GM21723 (cell line): ENCODE measurements around the gene PLIN4.

ENCODE experiments used
- ATAC-seq: cut with Tn5 transposase; IDR thresholded peaks from one replicate; pipeline ENCODE4 v1.9.1; 2021; ENCODE audit warnings: mild to moderate bottlenecking, moderate library complexity; ENCODE audit not compliant: unreplicated experiment

PLIN4 gene

DNA sequence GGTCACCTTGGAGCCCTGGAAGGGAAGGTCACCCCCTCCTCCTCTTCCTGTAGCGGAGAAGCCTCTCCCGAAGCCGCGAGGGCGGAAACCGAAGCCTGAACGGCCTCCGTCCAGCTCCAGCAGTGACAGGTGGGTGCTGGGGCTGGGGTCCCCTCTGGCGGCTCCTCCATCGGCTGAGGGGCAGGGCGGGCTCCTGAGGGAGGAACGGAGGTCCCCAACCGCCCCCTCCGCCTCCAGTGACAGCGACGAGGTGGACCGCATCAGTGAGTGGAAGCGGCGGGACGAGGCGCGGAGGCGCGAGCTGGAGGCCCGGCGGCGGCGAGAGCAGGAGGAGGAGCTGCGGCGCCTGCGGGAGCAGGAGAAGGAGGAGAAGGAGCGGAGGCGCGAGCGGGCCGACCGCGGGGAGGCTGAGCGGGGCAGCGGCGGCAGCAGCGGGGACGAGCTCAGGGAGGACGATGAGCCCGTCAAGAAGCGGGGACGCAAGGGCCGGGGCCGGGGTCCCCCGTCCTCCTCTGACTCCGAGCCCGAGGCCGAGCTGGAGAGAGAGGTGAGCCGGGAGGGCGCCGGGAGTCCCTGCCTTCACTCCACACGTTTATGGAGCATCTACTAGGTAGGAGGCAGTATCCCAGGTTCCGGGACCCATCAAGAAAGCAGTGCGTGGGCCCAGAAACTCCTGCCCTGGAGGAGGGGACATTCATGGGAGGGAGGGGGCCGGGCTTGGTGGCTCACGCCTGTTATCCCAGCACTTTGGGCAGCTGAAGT lies 24.2 kb downstream of the PLIN4 start:
- no peak for ATAC-seq

DNA sequence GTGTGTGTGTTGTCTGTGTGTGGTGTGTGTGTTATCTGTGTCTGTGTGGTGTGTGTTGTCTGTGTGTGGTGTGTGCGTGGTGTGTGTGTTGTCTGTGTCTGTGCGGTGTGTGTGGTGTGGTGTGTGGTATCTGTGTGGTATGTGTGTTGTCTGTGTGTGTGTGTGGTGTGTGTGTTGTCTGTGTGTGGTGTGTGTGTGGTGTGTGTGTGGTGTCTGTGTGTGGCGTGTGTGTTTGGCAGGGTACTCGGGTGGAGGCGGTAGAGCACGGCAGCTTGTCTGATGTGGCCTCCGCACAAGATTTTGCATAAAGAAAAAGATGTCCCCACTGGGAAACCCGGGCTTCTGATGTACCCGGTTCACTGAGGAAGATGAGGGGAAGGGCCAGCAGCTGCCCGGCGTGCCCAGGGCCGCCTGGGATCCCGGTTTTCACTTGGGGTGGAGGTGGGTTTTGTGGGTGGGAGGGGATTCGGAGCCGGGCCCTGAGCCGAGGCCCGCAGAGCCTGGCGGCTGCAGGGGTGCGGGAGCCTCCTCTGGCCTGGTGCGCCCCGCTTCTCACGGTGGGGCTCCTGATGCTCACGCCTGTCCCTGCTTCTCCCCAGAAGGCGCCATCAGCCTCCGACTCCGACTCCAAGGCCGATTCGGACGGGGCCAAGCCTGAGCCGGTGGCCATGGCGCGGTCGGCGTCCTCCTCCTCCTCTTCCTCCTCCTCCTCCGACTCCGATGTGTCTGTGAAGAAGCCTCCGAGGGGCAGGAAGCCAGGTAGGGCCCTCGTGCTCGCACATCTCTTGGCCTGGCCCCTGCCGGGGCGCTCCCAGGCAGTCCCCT lies 25.0 kb downstream of the PLIN4 start:
- ATAC-seq = no peak

DNA sequence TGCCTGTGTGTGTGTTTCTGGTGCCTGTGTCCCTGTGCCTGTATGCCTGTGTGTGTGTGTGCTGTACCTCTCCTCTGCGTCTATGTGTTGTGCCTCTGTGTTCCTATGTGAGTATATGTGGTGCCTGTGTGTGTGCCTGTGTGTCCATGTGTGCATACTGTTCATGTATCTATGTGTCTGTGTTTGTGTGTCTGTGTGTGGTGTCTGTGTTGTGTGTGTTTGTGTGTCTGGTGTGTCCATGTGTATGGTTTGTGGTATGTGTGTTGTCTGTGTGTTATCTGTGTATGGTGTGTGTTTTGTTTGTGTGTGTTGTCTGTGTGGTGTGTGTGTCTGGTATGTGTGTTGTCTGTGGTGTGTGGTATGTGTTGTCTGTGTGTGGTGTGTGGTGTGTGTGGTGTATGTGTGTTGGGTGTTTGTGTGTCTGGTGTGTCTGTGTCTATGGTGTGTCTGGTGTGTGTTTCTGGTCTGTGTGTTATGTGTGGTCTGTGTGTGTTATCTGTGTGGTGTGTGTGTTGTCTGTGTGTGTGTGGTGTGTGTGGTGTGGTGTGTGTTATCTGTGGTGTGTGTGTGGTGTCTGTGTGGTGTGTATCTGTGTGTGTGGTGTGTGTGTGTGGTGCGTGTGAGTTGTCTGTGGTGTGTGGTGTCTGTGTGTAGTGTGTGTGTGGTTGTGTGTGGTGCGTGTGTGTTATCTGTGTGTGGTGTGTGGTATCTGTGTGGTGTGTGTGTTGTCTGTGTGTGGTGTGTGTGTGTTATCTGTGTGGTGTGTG lies 25.8 kb downstream of the PLIN4 start:
- ATAC-seq = no peak

DNA sequence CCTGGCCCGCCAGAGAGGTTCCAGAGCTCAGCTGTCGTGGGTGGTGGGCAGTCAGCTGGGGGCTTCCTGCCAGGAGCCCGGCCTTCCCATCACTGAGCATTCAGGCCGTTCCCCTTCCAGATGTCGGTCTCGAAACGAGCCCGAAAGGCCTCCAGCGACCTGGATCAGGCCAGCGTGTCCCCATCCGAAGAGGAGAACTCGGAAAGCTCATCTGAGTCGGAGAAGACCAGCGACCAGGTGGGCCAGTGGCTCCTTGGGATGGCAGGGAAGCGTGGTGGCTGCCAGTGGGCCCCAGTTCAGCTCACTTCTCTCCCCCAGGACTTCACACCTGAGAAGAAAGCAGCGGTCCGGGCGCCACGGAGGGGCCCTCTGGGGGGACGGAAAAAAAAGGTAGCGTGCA lies 26.8 kb downstream of the PLIN4 start:
- no peak for ATAC-seq

DNA sequence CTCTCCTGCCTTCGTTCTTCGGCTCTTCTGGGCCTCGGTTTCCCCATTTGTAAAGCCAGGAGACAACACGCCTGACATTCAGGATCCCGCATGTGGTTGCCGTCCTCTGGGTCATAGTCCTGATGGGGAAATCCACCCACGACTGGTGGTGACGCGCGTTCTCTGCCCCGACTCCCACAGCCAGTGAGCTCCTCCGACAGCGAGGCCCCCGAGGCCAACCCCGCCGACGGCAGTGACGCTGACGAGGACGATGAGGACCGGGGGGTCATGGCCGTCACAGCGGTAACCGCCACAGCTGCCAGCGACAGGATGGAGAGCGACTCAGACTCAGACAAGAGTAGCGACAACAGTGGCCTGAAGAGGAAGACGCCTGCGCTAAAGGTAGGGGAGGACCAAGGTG lies 29.8 kb downstream of the PLIN4 start:
- no peak for ATAC-seq

DNA sequence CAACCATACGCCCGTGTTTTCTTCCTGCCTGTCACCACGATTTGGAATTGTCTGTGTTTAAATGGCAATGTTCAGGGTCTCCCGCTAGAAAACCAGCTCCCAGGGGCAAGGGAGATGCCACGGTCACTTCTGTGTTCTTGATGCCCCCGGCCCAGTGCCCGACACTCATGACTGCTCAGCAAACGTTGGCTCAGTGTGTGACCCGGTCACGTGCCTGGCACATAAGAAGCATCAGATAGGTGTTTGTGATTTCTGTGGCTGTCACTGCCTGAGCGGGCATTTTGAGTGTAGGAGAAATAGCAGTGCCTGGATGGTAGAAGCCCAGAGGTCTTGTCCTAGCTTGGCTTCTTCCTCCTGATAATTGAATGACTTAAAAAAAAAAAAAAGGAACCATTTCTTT lies 30.7 kb downstream of the PLIN4 start:
- no peak for ATAC-seq

DNA sequence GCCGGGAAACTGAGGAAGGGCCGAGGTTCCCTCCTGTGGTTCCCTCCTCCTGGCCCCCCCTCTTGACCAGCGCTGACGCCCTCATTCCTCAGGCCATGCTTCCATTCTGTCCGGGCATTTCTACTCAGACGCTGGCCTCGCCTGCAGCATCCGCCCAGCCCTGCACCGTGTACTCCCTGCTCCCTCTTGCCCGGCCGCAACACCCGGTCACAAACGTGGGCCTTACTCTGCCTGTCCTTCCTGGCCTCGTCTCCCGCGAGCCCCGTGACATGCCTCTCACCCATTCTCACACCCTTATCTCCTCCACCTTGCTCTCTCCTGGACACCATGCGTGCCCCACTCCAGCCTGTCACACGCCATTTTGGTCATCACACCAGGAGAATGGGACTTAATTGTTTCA lies 34.9 kb downstream of the PLIN4 start:
- ATAC-seq = no peak

DNA sequence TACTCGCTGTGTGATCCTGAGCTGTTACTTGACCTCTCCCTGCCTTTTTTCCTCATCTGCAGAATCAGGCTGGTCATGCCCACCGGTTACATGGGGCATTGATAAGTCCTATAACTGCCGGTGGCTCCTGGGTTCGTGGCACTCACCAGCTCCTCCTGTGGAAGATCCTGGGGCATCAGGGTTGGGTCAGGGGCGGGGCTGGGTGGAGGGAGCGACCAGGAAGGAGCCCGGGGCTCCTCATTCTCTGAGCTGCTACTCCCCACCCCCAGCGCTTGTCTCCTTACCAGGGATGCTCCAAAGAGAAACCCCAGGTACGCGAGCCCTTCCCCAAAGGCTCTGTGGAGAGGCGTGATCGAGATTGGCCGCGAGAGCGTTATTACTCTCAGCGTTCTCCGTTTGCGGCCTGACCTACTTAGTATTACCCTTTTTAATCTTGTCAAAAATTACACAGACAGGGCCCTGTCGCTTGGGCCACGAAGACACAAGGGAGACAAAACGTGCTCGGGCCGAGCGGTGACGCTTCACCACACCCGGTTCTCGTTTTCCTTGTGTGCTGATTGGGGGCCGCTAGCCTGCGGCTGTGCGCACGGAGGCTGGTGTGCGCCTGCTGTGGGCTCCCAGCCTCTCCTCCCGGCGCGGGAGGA lies 35.4 kb downstream of the PLIN4 start:
- no peak for ATAC-seq

DNA sequence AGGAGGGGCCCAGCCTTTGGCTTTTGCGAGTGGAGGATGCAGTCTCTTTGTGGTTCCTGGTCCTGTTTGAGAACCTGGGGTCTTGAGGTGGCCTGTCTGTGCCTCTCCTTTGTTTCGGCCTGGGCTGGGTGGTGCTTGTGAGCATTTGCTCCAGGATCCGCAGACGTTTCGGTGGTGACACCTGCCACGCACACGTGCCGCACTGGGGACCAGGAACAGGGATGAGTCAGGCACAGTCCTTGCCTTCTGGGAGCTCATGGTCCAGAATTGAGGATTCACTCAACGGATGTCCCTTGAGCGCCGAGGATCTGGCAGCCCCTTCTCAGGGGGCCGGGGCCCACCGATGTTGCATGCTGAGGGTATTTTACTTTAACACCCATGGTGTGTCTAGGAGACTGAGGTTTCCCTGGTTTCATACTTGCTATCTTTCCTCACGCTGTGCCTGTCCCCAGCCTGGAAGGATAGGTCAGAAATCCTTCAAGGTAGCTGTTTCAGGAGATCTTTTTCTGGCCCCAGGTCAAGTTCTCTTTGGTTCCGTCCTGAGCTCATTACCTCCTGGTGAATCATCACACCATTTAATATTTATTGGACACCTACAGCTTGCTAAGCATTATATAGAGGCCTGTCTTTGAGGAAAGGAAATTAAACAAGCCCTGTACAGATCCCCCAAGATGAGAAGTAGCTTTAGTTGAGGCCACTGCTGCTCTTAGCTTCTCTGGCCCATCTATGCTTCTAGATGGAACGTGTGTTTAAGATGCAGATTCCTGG lies 41.1 kb downstream of the PLIN4 start:
- no peak for ATAC-seq

DNA sequence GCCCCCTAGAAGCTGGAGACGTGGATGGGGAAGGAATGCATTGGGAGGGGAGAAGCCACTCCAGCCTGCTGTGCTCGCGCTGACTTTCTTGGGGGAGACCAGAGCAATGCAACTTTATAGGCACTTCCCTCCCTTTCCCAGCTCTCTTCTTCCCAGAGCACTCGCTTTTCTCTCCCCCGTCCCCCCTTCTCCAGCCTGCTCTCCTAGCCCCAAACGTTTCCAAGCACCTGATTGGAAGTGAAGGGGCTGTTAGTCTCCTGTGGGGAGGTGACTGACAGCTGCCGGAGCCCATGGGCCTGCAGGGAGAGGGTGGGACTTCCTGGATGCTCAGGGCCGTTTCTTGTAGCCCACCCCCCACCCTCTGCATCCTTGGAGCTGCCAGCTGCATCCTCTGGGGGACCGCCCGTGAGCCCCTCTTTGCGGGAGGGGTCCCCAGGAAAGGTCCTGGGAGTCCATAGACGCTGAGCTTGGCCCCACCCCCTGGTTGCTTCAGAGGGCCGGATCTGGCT lies 43.7 kb downstream of the PLIN4 start:
- ATAC-seq = no peak

DNA sequence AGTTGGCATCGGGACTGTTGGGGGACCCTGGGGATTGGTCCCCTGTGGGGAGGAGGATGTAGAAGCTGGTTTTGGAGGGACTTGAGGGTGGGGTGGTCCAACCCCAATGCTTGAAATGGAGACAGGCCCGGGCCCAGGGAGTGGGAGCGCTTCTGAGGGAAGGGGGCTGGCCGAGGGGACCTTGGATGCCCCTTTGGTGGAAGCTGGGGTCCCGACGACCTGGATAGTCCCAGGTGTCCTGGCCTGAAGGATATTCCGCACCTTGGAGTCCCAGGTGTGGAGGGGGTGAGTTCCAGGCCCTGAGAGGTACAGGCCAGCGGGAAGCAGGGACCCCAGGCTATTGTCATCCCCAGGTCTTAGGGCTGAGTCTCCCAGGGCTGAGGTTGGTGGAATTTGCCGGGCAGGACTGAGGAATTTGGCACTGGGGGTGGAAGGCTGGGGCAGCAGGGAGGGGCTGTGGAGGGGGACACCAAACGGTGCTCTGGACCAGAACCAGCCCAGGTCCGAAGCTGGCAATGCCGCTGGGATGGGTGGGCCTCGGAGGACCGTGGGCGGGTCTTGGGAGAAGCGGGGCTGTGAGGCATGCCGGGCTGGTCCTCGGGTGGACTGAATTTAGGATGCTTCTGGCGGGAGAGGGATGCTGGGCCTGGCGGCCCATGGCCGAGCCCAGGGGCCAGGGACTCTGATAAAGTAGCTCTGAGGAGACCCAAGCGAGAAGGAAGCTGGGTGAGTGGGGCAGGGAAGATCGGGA lies 44.3 kb downstream of the PLIN4 start:
- no peak for ATAC-seq

DNA sequence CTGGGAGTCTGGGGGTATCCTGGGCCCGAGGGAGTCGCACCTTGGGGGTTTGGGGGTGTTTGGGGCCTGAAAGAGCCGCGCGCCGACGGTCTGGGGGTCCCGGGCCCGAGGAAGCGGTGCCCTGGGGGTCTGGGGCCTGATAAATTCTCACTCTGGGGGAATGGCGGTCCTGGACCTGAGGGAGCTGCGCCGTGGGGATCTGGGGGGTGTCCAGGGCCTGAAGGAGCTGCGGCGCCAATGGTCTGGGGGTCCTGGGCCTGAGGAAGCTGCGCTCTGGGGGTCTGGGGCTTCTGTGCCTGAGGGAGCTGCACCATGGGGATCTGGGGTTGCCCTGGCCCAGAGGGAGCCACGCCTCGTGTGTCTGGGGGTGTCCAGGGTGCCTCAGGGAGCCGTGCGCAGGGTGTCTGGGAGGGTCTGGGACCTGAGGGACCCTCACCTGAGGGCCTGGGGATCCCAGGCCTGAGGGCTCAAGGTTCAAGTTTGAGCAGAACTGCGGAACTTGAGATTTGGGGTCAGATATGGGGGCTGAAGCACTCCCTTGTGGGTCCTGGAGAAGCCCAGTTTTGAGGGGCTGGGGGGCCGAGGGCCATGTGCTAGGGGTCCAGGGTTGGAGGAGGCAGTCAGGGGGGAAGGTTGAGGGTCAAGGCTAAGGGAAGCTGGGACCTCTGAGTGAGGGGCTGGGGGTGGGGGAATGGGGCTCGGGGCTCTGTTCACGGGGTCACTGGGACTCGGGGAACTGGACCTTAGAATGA lies 45.1 kb downstream of the PLIN4 start:
- no peak for ATAC-seq

DNA sequence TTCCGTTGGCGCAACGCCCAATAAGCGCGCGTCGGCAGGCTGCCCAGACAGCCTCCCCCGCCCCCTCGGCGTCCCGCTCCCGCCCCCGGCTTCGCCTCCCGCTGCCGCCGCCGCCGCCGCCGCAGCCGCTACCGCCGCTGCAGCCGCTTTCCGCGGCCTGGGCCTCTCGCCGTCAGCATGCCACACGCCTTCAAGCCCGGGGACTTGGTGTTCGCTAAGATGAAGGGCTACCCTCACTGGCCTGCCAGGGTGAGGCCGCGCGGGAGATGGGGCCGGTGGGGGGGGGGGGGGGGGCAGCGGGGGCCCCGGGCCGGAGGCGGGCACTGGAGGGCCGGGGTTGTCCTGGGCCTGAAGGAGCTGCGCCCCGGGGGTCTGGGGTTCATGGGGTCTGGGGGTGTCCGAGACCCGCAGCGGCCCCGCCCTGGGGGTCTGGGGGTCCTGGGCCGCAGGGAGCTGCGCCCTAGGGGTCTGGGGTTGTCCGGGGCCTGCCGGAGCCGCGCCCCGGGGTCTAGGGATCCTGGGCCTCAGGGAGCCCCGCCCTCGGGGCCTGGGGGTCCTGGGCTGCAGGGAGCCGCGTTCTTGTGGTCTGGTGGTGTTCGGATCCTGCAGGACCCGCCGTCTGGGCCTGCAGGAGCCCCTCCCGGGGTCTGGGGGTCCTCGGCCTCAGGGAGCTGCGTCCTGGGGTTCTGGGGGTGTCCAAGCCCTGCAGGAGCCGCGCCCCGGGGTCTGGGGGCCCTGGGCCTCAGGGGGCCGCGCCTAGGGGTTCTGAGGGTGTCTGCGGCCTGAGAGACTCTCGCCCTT lies 45.9 kb downstream of the PLIN4 start, which contains the start of gene HDGFL2:
Gene HDGFL2 (plus strand): TSS at position 124 of the 801 bp plus-strand sequence. CDS start 54 bp downstream, at position 178.
- no peak for ATAC-seq

DNA sequence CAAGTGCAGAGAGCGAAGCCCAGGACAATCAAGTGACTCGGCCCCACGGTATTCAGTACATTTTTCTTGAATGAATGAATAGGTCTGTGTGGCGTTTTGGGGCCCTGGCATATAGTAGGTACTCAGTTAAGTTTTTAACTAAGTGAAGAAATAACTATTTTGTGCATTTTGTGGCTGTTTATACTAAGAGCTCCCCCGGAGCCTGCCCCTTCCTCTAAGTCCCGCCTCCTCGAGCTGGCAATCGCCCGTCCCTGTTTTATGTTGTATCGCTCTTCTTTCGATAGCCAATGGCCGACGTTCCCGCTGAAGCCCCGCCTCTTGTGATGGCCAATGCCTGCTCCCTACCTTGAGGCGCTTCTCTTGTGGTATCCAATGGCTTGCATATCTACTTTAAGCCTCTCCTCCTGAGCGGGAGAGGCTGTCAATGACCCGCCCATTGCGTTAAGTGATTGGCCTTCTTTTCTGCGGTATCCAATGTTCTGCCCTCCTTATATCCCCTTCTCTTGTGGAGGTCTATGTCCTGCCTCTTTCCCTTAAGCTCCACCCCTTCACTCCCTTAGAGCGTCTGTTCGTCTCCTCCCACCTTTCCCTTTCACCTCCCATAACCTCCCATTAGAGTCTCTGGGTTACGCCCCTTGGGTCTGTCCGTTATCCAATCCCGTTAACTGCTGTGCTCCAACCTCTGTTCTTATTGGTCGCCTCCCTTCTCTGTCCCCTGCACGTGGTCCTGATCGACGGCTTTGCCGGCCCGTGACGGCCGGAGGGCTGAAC lies 46.7 kb downstream of the PLIN4 start:
- peak; percentile 86 for ATAC-seq

DNA sequence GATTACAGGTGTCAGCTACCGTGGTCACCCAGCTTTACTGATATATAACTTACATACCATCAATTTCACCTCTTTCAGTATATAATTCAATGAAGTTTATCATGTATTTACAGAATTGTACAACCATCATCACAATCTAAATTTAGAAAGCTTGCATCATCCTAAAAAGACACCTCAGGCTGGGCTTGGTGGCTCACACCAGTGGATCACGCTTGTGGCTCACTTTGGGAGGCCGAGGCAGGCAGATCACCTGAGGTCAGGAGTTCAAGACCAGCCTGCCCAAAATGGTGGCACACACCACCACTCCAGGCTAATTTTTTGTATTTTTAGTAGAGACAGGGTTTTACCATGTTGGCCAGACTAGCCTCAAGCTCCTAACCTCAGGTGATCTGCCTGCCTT lies 50.5 kb downstream of the PLIN4 start:
- ATAC-seq = no peak

DNA sequence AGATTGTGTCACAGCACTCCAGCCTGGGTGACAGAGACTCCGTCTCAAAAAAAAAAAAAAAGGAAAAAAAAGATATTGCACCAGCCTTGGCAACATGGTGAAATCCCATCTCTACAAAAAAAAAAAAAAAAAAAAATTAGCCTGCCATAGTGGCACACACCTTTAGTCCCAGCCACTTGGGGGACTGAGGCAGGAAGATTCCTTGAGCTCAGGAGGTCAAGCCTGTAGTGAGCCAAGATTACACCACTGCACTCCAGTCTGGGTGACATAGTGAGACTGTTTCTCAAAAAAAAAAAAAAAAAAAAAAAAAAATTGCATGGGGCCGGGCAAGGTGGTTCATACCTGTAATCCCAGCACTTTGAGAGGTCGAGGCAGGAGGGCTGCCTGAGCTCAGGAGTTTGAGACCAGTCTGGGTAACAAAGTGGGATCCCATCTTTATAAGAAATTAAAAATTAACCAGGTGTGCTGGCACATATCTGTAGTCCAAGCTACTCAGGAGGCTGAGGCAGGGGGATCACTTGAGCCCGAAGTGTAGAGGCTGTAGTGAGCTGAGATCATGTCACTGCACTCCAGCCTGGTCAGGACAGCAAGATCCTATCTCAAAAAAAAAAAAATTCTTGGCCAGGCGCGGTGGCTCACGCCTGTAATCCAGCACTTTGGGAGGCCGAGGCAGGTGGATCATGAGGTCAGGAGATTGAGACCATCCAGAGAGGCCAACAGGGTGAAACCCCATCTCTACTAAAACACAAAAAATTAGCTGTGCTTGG lies 53.3 kb downstream of the PLIN4 start:
- no peak for ATAC-seq
